GM21576 (cell line): Measurements from ENCODE around the gene MTA1.

Experiments
- ATAC-seq: cut with Tn5 transposase; IDR thresholded peaks from one replicate; pipeline ENCODE4 v1.9.1; 2021; ENCODE audit warnings: mild to moderate bottlenecking, moderate library complexity; ENCODE audit not compliant: unreplicated experiment

The MTA1 gene

GRCh38 chr14:105419195-105420091, at the start of gene MTA1:
Gene MTA1 (plus strand): TSS chr14:105419827. CDS start chr14:105420036, 209 bp downstream.
- ATAC-seq, result no peak

DNA sequence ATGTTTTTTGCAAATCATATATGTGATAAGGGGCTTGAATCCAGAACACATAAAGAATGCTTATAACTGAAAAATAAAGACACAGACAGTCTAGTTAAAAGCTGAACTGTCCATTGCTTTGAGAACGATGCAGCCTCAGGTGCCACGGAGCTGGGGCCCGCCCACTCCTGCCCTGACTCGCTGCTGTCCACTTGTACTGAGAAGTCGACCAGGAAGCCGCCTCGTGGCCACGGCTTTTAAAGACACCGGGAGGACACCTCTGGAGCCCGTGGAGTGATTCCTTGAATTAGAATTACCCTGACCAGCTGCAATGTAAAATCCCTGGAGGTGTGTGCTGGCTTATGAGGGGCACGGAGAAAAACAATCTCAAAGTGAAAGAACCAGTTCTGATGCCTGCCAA, 45.2 kb upstream of the MTA1 start:
- no peak for ATAC-seq

DNA sequence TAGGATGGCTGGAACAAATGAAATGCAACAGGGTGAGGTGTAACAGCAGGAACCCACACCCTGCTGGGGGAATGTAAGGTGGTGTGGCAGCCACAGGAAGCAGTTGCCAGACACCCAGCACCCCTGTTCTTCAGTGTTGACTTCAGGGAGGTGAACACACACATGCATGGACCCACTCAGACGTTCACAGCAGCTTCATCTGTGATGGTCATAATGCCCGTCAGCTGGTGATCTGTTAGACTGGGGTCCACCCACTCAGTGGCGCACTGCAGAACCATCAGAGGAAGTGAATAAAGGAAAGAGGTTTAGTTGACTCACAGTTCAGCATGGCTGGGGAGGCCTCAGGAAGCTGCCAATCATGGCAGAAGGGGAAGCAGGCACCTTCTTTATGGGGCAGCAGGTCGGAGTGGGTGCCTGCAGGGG, 44.0 kb upstream of the MTA1 start:
- ATAC-seq, result no peak

- ATAC-seq, result no peak
Observed at GRCh38 chr14:105376521-105377440, 42.8 kb upstream of the MTA1 start.

- no peak for ATAC-seq
Observed at GRCh38 chr14:105377555-105378182, 42.0 kb upstream of the MTA1 start.

- ATAC-seq, result no peak
Observed at GRCh38 chr14:105378199-105378598, 41.4 kb upstream of the MTA1 start.

GRCh38 chr14:105378873-105379685, 40.5 kb upstream of the MTA1 start:
- no peak for ATAC-seq

DNA sequence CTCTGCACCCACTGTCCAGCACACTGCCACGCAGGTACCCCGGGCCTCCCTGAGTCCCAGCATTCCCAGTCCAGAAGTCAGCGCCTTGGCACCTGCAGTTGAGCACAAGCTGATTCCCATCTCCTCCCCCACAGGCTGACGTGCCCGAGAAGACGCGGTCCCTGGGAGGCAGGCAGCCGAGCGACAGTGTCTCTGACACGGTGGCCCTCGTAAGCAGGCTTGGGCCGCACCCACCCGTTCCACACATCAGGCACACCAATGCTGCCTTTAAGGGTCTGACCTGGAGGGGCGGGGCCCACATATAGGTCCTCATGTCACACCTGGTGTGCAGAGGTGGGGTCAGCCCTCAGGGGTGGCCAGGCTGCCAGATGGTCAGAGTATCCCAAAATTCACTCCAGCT, 39.7 kb upstream of the MTA1 start:
- no peak for ATAC-seq

DNA sequence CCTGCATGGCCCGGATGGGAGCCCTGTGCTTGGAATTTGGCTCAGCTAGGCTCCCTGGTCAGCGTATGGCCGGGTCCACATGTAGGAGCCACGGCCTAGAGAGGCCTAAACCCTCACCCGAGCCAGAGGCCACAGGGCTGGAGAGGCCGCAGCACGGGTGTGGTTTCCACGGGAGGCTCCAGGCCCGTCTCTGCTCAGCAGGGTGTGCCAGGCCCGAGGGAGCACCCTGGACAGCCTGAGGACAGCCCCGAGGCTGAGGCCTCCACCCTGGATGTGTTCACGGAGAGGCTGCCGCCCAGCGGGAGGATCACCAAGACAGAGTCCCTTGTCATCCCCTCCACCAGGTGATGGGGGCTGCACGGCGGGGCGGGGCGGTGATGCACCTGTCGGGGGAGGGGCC, 38.9 kb upstream of the MTA1 start:
- no peak for ATAC-seq

DNA sequence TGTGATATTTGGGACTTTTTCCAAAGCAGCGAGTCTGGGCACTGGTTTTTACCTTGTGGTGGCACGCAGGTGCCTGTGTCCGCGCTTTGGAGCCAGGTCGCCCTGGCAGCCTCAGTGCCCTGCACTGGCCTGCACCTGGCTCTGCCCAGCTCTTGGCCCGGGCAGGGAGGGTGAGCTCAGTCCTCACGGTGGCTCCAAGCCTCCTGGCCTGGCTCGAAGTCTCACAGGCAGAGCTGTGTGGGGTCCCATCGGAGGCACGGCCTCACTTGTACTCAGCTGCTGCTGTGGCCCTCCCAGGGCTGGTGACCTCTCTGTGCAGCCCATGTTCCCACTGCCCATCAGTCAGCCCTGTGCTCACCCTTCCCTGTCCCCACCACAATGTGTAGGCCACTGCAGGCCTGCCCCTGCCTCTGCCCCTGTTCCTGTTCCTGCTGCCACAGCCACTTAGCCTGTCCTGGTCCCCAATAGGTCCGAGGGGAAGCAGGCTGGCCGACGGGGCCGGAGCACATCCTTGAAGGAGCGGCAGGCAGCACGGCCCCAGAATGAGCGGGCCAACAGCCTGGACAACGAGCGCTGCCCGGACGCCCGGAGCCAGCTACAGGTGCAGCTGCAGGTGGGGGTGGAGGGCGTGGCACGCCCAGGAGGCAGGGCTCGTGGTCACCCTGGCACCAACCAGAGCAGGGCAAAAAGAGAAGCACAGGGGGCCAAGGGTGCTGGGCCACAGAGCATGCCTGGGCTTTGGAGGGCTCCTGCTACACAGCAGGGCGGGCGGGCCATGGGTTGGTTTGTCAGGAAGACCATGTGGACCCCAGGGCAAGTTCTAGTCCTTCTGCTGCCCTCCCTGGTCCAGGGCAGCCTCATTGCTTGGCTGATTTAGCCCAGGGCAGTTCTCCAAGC, 37.9 kb upstream of the MTA1 start:
- no peak for ATAC-seq

DNA sequence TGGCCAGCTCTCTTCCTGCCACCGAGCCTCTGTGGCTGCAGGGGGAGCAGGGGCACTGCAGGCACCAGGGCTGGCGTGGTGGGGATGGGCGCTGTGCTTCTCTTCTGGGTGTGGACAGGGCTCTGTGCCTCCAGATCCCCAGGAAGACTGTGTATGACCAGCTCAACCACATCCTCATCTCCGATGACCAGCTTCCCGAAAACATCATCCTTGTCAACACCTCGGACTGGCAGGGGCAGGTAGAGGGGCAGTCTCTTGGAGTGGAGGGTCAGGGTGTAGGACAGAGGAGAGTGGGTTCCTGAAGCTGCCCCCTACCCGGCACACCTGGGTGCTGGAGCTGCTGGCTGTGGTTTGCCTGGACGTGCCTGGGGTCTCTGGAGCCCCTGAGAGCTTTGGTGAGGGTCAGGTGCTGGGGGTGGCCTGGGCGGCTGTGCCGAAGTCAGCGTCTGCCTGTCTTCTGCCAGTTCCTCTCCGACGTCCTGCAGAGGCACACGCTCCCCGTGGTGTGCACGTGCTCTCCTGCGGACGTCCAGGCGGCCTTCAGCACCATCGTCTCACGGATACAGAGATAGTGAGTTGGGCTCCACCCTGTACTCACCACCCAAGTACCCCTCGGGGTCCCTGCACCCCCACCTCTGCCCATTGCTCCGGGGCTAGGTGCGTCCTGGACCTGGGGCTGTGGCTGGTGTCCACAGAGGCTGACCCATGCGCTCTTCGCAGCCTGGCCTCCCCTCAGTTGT, 37.1 kb upstream of the MTA1 start:
- ATAC-seq, result no peak

GRCh38 chr14:105383083-105383730, 36.4 kb upstream of the MTA1 start:
- ATAC-seq, result no peak

DNA sequence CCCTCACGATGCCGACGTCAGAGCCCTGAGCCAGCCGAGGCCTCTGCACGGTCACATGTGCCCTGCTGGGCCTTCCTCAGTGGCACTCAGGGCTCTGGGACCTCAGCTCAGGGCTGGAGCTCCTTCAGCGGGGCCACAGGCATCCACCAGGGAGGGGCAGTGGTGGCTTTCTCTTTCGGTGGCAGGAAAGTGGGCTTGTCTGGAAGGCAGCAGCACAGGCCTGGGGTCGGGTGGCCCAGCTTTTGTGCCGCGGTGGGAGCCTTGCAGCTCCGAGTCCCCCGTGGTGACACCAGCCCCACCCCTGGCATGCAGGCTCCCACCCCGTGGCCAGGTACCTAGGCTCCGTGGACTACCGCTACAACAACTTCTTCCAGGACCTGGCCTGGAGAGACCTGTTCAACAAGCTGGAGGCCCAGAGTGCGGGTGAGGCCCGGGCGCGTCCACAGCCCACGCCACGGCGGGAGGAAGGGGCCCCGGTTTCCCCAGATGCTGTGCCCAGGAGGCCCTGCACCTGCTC, 35.5 kb upstream of the MTA1 start:
- ATAC-seq, result no peak

DNA sequence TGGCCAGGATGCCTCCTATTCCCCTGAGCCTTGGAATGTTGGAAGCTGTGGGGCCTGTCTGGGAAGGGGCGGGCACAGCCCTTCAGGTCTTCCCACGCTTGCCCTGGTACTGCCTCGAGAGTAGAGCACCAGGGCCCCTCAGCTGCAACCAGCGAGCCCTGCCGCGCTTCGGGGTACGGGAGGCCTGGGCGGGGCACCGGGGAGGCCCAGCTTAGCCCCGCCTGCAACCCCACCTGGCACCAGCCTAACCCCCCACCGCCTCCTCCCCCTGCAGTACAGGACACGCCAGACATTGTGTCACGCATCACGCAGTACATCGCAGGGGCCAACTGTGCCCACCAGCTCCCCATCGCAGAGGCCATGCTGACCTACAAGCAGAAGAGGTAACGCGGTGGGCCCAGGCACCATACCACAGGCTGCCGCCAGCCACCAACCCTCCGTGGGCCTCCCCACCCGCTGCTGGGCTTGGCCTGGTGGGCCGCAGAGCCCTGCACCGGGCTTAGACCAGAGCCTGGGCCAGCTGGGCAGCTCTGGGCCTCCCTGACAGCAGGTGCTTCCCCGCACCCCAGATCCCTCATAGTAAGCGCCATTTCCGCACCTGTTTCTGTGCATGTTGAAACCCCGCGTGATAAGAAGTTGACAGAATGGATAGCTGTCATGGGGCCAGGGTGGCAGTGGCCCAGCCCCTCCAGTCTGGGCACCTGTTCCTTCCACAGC, 34.9 kb upstream of the MTA1 start:
- no peak for ATAC-seq

DNA sequence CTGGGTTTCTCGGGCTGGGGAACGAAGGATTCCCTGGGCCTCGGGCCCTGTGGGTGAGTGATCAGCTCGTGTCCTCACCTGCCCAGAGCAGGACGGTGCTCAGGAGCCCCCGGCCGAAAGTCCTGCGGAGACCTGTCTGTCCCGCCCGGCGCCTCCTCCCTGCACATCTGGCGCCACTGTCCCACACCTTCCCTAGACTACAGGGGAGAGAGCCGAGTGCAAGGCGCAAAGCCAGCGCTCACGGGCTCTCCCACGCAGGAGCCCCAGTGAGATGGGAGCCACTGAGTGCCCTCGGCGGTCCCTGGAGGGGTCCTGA, 34.3 kb upstream of the MTA1 start:
- no peak for ATAC-seq

DNA sequence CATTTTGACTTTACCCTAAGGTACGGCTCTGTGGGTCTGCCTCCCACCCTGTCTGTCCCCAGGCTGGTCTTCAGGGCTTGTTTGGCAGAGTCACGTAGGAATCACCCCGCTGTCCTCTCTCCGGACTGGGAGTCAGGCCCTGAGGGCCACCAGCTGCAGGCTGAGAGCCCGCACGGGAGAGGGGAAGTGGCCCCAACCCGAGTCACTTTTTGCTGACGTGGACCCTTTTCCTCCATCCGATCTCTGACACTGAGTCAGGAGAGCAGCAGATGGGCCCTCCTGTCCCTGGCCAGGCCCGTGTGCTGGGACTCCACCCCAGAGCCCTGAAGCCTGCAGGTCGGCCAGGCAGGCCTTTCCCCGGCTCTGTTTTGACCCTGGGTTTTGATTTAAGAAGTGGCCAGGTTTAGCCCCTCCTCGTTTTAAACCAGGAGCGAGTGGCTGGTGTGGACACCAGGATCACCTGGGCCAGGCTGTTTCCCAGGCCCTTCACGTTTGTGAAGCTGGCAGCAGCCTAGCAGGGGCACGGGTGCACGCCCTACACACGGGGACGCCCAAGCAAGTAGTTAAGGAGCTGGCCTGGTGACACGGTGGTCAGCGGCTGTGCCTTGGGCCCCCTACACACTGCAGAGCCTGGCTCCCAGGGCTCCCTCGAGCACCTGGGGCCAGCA, 33.8 kb upstream of the MTA1 start:
- no peak for ATAC-seq
